GM19397 (cell line): ENCODE data around the gene GALM.
"Not testable (repeated sequence)": the region's sequence is repeated elsewhere in the genome, so short reads cannot be mapped to it uniquely, and the experiment has no call there.

Experiments
- ATAC-seq: cut with Tn5 transposase; IDR thresholded peaks from one replicate; pipeline ENCODE4 v1.9.1; 2021; ENCODE audit warnings: mild to moderate bottlenecking, moderate library complexity; ENCODE audit not compliant: unreplicated experiment

The GALM gene

GRCh38 chr2:38665854-38666555, at the start of gene GALM:
Gene GALM, plus strand, starts transcription at chr2:38666114. Its CDS starts 48 bp downstream, at chr2:38666162.
- peak; percentile 51 for ATAC-seq

GRCh38 chr2:38617301-38617700, 48.6 kb upstream of the GALM start:
- no peak for ATAC-seq

DNA sequence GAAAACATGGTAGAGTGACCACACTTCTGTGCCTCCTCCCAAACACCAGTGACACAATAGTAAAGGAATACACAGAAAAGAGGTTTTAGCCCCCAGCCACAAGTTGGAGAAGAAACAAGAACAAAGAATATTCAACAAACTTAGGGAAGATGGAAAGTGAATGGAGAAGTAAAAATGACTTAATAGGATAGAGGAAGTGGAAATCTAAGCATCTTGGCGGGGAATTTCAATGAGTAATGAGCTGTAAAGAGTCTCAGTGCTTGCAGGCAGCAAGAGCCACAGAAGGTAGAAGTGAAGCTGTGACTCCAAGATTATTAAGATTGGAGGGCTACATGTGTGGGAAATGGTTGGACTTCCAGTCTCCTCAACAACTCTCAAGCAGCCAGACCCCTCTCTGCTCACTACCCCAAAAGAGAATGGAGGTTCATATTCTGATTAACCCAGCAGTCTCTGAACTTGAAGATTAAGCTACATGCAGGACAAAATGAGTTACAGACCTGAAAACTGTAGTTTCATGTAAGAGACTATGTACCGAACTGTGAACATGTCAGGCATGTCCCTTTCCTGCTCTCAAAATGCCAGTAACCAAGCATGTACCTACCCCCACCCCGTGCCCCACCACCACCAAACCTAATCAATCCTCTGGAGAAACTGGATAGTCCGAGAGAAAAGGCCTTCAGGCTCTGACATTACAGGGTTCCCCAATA, 46.3 kb upstream of the GALM start:
- ATAC-seq = no peak

GRCh38 chr2:38620282-38620977, 45.5 kb upstream of the GALM start:
- no peak for ATAC-seq

DNA sequence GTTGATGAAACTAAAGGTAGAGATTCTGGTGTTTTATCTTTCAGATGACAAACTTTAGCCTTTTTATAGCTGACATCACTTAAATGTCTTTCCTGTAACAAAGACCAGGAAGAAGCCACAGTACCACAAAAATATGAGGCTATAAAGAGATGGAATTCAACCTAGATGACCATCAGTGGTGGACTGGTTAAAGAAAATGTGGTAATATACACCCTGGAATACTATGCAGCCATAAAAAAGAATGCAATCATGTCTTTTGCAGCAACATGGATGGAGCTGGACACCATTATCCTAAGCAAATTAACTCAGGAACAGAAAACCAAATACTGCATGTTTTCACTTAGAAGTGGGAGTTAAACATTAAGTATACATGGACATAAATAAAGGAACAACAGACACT, 44.9 kb upstream of the GALM start:
- ATAC-seq = no peak

DNA sequence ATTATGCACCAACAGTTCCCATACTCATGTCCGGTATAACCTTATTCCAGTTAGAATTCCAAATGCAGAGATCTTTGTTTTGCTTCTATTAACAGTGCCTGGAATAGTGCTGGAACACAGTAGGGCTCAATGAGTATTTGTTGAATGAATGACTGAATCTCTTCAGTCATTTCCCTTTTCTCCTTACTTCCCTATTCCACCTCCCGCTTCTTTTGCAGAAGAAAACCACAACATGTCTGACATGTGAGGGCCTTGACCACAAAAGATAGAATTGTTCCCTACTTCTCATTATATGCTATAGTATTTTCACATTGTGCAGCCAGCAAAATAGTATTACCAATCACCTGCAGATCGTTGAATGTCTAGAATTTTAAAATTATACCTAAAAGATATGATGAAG, 43.7 kb upstream of the GALM start:
- ATAC-seq = no peak

- ATAC-seq = no peak
Measured at GRCh38 chr2:38626326-38627035, 39.4 kb upstream of the GALM start.

DNA sequence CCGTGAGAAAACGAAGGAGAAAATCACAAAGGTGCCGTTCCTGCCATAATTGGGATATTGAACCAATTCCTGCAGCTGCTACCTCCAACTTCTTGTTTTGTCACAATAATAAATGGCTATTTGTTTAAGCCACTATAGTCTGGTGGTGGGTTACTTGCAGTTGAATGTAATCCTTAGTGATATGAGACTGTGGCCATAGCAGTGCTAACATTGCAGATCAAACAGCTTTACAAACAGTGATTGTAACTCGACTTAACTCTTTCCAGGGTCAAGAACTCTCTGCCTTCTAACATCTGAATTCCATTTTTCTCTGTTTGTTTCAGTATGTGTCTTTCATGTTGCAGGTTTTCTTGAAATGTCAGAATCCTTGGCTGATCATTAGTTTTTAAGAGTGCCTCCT, 38.5 kb upstream of the GALM start:
- ATAC-seq = no peak

- ATAC-seq = no peak
Measured at GRCh38 chr2:38629684-38630083, 36.2 kb upstream of the GALM start.

DNA sequence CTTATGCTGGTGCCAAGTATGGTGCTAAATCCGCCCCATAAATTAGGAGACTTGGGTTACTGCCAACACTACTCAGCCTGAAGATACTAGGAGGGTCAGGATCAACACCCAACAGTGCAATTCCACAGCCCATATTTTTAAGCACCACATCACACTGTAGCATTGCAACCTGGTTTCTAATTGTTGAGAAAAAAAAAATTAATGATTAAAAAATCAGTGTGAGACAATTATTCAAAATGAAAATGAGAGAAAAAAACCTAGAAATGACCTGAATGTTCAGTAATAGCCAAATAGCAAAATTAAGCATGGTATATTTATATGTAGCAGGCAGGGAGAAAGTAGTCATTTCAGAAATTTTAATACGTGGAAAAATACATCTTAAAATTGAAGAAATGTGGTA, 33.9 kb upstream of the GALM start:
- no peak for ATAC-seq

- no peak for ATAC-seq
Measured at GRCh38 chr2:38632980-38633379, 32.9 kb upstream of the GALM start.

DNA sequence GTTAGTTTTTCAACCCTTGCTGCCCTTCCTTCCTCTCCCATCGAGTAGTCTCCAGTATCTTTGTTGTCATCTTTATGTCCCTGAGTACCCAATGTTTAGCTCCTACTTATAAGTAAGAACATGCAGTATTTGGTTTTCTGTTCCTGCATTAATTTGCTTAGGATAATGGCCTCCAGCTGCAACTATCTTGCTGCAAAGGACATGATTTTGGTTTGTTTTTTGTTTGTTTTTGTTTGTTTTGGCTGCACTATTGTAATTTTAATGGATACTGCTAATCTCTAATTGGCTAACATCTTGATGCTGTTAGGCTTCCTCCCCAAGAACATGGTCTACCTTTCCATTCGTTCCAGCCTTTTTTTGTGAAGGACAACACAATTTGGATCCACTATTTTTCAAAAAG, 32.0 kb upstream of the GALM start:
- no peak for ATAC-seq

- peak; percentile 78 for ATAC-seq
Measured at GRCh38 chr2:38634684-38635083, 31.2 kb upstream of the GALM start.

GRCh38 chr2:38635139-38635538, 30.8 kb upstream of the GALM start:
- no peak for ATAC-seq

DNA sequence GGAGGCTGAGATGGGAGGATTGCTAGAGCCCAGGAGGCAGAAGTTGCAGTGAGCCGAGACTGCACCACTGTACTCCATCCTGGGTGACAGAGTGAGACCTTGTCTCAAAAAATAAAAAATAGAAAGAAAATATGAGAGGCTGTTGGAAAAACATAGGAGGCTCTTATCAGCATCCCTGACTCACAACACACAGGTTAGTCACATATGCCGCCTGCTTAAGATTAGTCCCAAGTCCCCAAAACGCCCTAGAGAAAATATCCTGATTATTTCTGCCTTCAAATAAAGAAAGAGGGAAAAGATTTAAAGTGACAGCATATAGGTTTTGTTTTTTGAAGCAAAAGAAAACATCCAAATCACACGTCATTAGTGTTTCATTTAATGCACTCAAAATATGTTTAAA, 29.8 kb upstream of the GALM start:
- ATAC-seq = no peak

DNA sequence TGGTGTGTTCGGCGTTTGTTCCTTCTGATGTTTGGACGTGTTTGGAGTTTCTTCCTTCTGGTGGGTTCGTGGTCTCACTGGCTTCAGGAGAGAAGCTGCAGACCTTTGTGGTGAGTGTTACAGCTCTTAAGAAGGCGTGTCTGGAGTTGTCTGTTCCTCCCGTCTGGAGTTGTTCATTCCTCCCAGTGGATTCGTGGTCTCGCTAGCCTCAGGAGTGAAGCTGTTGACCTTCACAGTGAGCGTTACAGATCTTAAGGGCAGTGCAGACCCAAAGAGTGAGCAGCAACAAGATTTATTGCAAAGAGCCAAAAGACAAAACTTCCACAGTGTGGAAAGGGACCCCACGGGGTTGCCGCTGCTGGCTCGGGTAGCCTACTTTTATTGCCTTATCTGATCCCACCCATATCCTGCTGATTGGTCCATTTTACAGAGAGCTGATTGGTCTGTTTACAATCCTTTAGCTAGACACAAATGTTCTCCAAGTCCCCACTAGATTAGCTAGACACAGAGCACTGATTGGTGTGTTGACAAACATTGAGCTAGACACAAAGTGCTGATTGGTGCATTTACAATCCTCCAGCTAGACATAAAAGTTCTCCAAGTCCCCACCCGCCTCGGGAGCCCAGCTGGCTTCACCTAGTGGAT, 23.4 kb upstream of the GALM start:
- ATAC-seq = not testable (repeated sequence)

- no peak for ATAC-seq
Measured at GRCh38 chr2:38643021-38643671, 22.8 kb upstream of the GALM start.

DNA sequence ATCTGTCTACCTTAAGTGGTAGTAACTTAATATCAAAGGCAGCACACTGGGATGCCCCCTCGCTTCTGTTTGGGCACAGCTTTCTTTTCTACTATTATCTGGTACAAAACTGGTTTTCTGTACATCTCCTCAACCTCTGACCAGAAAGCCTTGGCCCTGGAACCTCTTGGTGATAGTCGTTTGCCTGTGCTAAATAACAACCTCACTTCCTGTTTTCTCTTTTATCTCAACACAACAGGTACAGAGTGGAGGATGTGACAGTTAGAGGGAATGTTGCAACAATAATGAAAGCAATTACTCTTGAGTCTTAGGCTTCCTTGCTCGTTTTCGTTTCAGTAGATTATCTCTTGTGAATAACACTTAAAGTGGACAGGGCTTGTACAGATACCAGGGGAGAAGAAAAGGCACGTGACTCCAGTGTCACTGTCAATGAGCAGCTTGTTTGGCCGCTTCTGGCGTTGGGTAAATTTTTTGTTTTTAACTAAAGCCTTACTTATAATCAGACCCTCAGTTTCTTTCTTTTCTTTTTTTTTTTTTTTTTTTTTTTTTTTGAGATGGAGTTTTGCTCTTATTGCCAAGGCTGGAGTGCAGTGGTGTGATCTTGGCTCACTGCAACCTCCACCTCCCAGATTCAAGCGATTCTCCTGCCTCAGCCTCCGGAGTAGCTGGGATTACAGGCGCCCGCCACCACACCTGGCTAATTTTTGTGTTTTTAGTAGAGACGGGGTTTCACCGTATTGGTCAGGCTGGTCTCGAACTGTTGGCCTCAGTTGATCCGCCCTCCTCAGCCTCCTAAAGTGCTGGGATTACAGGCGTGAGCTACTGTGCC, 22.0 kb upstream of the GALM start:
- not testable (repeated sequence) for ATAC-seq

GRCh38 chr2:38648107-38648761, 17.7 kb upstream of the GALM start:
- ATAC-seq = no peak
